ENCODE measurements around the gene ACP2. TPM values are rescaled to one million over a fixed set of nuclear protein-coding genes. Genes with fewer than 3 reads are reported as not detected.
"Not testable (repeated sequence)": the region's sequence is repeated elsewhere in the genome, so short reads cannot be mapped to it uniquely, and the experiment has no call there.

Gene ACP2
- total and polyA plus RNA-seq, 8 donors, result 22.5 to 53.6 (median 32.3) TPM

GRCh38 chr11:47215366-47215910 lies 33.2 kb downstream of the ACP2 start:
- H3K9me3 ChIP-seq, result no peaks in the 10 kb centered on the region
- intact Hi-C loops (cut with DNase I), result no loop called here
- peak overlapping the region; percentile 88 to 94 (median 90) for H3K27ac ChIP-seq
- peaks cover 0 to 17% (median 4%) of the 10 kb centered on the region in 3 donors for H3K4me1 ChIP-seq
- peak overlapping the region; percentile 47 to 72 (median 54) for H3K4me3 ChIP-seq
- peaks cover 0 to 12% (median 0%) of the 10 kb centered on the region in 3 donors for H3K36me3 ChIP-seq
- DNase-seq (no peak), ATAC-seq (no peak), FAIRE-seq (no peak)
- TF ChIP-seq, protein P1, sequence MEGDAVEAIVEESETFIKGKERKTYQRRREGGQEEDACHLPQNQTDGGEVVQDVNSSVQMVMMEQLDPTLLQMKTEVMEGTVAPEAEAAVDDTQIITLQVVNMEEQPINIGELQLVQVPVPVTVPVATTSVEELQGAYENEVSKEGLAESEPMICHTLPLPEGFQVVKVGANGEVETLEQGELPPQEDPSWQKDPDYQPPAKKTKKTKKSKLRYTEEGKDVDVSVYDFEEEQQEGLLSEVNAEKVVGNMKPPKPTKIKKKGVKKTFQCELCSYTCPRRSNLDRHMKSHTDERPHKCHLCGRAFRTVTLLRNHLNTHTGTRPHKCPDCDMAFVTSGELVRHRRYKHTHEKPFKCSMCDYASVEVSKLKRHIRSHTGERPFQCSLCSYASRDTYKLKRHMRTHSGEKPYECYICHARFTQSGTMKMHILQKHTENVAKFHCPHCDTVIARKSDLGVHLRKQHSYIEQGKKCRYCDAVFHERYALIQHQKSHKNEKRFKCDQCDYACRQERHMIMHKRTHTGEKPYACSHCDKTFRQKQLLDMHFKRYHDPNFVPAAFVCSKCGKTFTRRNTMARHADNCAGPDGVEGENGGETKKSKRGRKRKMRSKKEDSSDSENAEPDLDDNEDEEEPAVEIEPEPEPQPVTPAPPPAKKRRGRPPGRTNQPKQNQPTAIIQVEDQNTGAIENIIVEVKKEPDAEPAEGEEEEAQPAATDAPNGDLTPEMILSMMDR (IDR thresholded peaks at IDR 0.05), result no peak
- H3K27me3 ChIP-seq, result no peaks in the 10 kb centered on the region
- 8 to 9% methylated on average over 15 of the region's 15 CpGs for WGBS, 2 donors

DNA sequence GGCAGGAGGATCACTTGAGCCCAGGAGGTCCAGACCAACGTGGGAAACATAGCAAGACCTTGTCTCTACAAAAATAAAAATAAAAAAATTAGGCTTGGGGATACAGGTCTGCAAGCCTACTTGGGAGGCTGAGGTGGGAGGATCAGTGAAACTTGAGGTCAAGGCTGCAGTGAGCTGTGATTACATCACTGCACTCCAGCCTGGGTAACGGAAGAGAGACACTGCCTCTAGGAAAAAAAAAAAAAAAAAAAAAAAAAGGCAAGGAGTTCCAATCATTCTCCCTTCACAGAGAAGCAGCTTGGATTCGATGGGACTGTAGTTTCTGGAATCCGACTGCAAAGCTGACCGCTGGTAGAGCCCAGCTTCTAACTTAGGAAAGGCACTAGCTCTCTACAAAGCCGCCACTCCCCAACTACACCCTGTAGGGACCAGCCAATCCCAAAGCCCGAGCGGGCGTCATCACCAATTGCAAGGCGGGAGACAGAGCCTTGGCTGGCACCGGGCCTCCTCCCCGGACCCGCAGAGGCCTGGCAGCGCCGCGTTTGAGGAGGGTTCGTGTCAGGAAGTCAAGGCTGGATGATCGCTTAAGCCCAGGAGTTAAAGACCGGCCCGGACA lies 34.6 kb downstream of the ACP2 start:
- Histone ChIP-seq H3K27ac (peak overlapping the region; percentile 88 to 94 (median 90)), H3K9me3 (no peaks in the 10 kb centered on the region), H3K27me3 (no peaks in the 10 kb centered on the region), H3K36me3 (no peaks in the 10 kb centered on the region), H3K4me3 (peak overlapping the region; percentile 47 to 72 (median 54)), H3K4me1 (peaks cover 0 to 17% (median 4%) of the 10 kb centered on the region in 3 donors)
- peak; percentile 90 to 97 (median 93) for DNase-seq
- FAIRE-seq, result no peak
- peak; percentile 89 to 95 (median 90) for ATAC-seq
- intact Hi-C loops (cut with DNase I), result no loop called here
- 5 to 6% methylated on average over 20 of the region's 20 CpGs for WGBS, 2 donors
- TF ChIP-seq, protein P1 (IDR thresholded peaks at IDR 0.05), result no peak

DNA sequence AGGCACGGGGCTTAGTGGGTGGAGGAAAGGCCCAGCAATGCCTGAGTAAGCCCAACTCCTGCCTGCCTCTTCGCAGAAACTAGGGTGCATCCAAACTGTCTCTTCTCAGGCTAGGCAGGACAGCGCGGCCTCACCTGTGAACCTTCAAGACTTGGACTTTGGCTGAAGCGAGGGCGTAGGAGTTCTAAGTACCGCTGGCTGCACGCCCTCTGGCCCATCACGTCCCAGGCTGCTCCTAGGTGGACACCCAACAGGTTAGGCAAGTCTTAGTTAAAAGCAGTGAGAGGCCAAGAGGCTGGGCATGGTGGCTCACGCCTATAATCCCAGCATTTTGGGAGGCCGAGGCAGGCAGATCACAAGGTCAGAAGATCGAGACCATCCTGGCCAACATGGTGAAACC lies 35.7 kb downstream of the ACP2 start:
- intact Hi-C loops (cut with DNase I), result no loop called here
- Histone ChIP-seq H3K36me3 (no peaks in the 10 kb centered on the region), H3K9me3 (no peaks in the 10 kb centered on the region), H3K4me3 (no peak overlapping the region), H3K27me3 (no peaks in the 10 kb centered on the region), H3K27ac (no peak overlapping the region), H3K4me1 (peaks cover 0 to 17% (median 4%) of the 10 kb centered on the region in 3 donors)
- WGBS, 2 donors, result 75 to 81% methylated on average over 12 of the region's 12 CpGs
- peak in 1 of 6 donors; percentile 65 for DNase-seq
- TF ChIP-seq, protein P1 (IDR thresholded peaks at IDR 0.05), result no peak
- FAIRE-seq, result no peak
- ATAC-seq, result no peak

- Histone ChIP-seq H3K4me1 (no peaks in the 10 kb centered on the region), H3K27me3 (no peaks in the 10 kb centered on the region), H3K4me3 (no peak overlapping the region), H3K9me3 (no peaks in the 10 kb centered on the region), H3K36me3 (no peaks in the 10 kb centered on the region), H3K27ac (no peak overlapping the region)
- intact Hi-C loops (cut with DNase I), result no loop called here
- FAIRE-seq, result no peak
- no peak for DNase-seq
- TF ChIP-seq, protein P1 (IDR thresholded peaks at IDR 0.05), result no peak
- 89% methylated on average over 5 of the region's 5 CpGs for WGBS, 2 donors
- no peak for ATAC-seq
Observed at GRCh38 chr11:47208628-47209027, 40.0 kb downstream of the ACP2 start.

- H3K9me3 ChIP-seq; intact Hi-C loops (cut with DNase I); H3K36me3 ChIP-seq; H3K4me3 ChIP-seq; ATAC-seq; H3K27ac ChIP-seq; H3K4me1 ChIP-seq; H3K27me3 ChIP-seq; DNase-seq; FAIRE-seq: not testable (repeated sequence)
- WGBS, 2 donors, result 87 to 90% methylated on average over 13 of the region's 13 CpGs
Observed at GRCh38 chr11:47208008-47208552, 40.5 kb downstream of the ACP2 start.

Data from pancreas (tissue), 10 donors.